HG02852 (cell line): ENCODE data around the gene PRKACG.

Experiments
- ATAC-seq: cut with Tn5 transposase; IDR thresholded peaks from one replicate; pipeline ENCODE4 v1.9.1; 2021; ENCODE audit warnings: mild to moderate bottlenecking, moderate library complexity; ENCODE audit not compliant: unreplicated experiment

The PRKACG gene

GRCh38 chr9:68983522-68984424 is 30.1 kb downstream of the PRKACG start:
- ATAC-seq, result no peak

DNA sequence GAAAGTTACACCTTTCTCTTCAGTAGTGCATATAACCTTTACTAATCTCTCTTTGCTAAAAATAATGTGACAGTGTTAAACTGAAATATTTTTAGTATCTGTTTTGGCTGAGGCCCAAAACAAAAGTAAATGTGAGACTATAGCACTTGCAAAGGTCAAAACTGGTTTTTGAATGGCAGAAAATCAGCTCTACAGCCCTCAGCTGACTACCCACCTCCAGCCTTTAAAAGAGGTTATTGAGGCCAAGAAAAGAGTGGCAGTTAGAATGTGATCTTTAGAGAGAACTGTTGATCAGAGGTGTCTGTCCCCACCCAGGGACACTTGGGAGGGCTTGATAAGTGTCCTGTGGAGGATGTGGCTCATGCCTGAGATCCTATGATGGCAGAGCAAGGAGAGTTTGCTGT is 30.9 kb downstream of the PRKACG start:
- peak; percentile 43 for ATAC-seq

GRCh38 chr9:68981789-68982188 is 32.1 kb downstream of the PRKACG start:
- ATAC-seq, result peak; percentile 64

DNA sequence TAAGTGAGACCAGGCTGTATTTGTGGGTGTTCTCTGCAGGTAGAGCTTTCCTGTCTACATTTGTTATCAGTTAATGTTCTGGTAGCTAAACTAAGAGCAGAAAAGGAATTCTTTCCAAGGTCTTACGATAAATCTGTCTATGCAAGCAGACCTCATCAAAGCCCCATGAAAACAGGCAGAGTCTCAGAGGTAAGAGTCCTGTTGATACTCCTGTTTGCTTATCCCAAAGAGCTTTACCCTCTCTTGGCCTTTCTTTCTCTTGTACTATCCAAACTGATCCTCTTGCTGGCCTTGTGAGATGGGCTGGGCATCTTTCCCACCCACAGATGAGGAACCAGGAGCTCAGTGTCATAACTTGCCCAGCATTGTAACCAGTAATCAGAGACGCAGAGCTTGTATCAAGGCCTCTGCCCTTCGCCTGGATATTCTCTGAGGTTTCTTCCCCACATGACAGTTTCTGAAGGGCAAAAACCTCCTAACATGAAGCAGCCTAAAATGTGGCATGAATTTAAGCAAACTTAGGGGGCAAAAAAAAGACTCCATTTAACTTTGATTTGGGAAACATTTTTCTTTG is 33.5 kb downstream of the PRKACG start:
- ATAC-seq, result no peak

- ATAC-seq, result no peak
These were observed 34.2 kb downstream of the PRKACG start for GRCh38 chr9:68979538-68980314.

- no peak for ATAC-seq
These were observed 35.4 kb downstream of the PRKACG start for GRCh38 chr9:68978501-68978900.

DNA sequence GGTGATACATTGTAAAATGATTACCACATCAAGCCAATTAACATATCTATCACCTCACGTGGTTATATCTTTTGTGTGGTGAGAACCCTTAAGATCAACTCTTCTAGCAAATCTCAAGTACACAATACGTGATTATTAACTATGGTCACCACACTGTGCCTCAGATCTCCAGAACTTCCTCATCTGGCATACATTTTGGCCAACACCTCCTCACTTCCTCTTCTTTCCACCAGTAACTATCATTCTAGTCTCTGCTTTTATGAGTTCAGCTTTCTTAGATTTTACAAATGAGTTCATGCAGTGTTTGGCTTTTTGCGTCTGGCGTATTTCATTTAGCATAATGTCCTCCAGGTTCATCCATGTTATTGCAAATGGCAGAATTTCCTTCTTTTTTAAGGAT is 35.8 kb downstream of the PRKACG start:
- ATAC-seq, result no peak

DNA sequence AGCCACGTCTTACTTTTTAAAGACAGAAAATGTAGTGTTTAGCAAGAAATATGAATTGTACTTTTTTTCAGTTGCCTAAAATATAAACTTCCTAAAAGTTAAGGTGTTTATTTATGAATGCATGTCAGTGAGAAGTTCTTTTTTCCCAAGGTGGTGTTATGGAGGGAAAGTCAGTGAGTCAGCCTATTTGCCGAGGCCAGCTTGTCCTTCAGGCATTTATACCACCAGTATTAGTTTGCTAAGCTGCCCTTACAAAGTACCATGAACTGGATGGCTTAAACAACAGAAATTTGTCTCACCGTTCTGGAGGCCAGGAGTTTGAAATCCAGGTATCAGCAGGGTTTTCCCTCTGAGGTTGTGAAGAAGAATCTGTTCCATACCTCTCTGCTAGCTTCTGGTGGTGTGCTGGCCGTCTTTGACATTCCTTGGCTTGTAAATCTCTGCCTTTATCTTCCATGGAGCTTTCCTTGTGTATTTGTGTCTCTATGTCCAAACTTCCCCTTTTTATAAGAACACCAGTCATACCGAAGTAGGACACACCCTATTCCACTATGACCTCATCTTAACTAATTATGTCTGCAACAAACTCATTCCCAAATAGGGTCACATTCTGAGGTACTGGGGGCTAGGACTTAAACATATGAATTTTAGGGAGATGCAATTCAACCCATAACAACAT is 38.4 kb downstream of the PRKACG start:
- no peak for ATAC-seq

DNA sequence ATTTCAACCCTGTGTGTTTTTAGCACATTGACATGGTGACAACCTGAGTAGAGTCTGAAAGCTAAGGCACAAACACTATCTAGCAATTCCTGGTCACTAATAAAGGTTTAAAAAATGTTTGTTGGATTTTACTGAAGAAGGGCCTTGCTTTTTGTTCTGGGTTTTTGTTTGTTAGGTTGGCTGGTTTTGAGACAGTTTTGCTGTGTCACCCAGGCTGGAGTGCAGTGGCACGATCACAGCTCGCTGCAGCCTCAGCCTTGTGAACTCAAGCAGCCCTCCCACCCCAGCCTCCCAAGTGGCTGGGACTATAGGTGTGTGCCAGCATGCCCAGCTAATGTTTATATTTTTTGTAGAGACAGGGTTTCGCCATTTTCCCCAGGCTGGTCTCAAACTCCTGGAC is 39.0 kb downstream of the PRKACG start:
- ATAC-seq, result no peak

DNA sequence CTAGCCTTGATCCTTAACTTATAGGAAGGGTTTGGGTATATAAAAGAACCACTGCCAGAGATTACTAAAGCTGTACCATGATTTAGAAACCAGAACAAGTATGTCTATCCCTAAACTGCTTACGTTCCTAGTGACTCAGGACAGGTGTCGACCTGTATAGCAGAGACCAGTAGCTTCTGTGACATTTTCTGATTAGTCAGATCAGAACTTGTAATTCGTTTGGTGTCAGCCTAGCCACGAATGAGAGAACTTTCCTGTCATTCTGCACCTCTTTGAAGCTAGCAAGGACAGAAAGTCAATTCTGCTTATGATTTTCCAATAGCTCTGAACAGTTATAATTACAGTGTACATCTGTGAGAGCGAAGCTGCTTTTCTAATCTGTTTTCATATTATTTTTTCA is 39.5 kb downstream of the PRKACG start:
- ATAC-seq, result peak; percentile 93

DNA sequence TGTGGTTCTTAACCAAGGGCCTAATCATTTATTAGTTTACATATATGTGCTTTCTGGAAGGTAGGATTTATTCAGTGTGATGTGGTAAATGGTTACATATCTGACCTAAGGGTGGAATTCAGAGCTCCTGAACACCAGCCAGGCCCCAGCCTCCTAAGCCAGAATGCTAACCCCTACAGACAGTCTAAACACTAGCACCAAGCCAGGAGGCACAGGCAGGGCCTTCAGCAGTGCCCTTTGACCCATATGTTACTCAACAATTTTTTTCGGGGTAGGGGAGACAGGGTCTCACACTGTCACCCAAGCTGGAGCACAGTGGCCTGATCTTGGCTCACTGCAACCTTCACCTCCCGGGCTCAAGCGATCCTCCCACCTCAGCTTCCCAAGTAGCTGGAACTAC is 40.3 kb downstream of the PRKACG start:
- ATAC-seq, result no peak

GRCh38 chr9:68970151-68970550 is 43.8 kb downstream of the PRKACG start:
- ATAC-seq, result no peak

- no peak for ATAC-seq
These were observed 44.4 kb downstream of the PRKACG start for GRCh38 chr9:68969538-68969937.

GRCh38 chr9:68967800-68968199 is 46.1 kb downstream of the PRKACG start:
- ATAC-seq, result no peak

DNA sequence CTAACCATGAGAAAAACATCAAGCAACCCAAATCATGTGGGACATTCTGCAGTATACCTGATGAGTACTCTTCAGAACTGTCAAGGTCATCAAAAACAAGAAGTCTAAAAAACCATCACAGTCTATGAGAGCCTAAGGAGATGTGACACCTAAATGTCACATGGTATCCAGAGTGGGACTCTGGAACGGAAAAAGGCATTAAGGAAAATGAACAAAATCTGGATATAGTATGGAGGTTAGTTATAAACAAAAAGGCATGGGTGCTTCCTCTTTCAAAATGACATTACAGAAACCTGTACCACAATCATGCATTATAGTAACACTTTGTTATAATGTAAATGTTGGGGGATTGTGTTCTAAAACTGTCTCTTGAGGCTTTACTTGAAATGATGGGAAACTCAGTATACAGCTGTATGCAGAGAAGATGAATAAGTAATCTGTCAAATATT is 47.4 kb downstream of the PRKACG start:
- peak; percentile 63 for ATAC-seq

- ATAC-seq, result no peak
These were observed 49.1 kb downstream of the PRKACG start for GRCh38 chr9:68964765-68965164.

DNA sequence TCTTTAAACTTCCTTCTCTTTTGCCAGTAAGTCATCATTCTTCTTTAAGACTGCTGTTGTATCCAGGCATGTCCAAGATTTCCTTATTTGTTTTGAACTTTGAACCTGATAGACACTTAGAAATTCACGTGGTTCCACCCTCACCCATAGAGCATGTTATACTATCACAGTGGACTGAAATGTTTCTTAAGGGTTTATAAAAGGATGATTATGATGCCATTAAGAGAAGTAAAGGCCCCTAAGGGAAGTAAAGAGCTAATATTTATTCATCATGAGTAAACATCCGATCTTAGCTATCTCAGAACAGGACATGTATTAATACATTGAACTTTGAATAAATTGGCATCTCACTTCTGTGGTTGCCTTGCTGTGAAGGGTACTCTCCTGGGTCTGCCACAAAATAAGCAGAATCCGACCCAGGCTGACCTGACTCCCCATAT is 49.8 kb downstream of the PRKACG start:
- ATAC-seq, result no peak

DNA sequence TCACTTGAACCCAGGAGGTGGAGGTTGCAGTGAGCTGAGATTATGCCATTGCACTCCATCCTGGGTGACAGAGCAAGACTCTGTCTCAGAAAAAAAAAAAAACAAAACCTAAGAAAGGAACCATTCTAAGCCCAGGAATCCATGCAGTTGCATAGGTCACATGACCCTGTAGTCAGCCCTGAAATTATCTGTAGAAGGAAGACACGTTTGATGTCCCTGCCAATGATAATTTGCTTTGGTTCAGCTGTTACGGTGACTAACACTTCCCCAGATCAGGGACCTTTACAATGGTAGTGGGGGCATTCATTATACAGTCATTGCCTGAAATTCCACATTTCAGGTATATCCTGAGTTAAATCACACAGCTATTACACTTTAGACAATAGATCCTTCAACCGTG is 50.5 kb downstream of the PRKACG start:
- ATAC-seq, result no peak
